DND-41 (cell line): Measurements from ENCODE around the gene FRZB.

Experiments used
- ATAC-seq: fragments of 200-7000 bp; cut with Tn5 transposase; 3 replicates; pipeline ENCODE4 v1.9.1; 2021; ENCODE audit warnings: low read depth; ENCODE audit not compliant: insufficient read depth
- DNase-seq: peaks from one replicate; pipeline ENCODE4 v3.0.0-alpha.2; 2020
- H2AFZ ChIP-seq: 2 replicates; pipeline ENCODE4 v1.6.0; 2012; ENCODE audit warnings: low read depth, low read length
- H3K27ac ChIP-seq: 2 replicates; pipeline ENCODE4 v1.5.1; 2012; ENCODE audit warnings: low read length, inconsistent platforms
- H3K27me3 ChIP-seq: fragments of 200-600 bp; sonication (generic); 2 replicates; pipeline ENCODE4 v1.6.0; 2012; ENCODE audit warnings: low read length, mild to moderate bottlenecking, inconsistent platforms; ENCODE audit not compliant: insufficient read depth, poor library complexity
- H3K36me3 ChIP-seq: 2 replicates; pipeline ENCODE4 v1.5.1; 2012; ENCODE audit warnings: low read length, inconsistent platforms; ENCODE audit not compliant: insufficient read depth
- H3K4me1 ChIP-seq: 2 replicates; pipeline ENCODE4 v1.5.1; 2012; ENCODE audit warnings: mild to moderate bottlenecking, low read length; ENCODE audit not compliant: insufficient read depth
- H3K4me2 ChIP-seq: 2 replicates; pipeline ENCODE4 v1.6.0; 2012; ENCODE audit warnings: mild to moderate bottlenecking, moderate library complexity, low read length, inconsistent platforms; ENCODE audit not compliant: insufficient read depth
- H3K4me3 ChIP-seq, 2 experiments: fragments of 200-600 bp in 1 of 2; shearing (Covaris generic) in 1 of 2; 2 replicates each; pipeline ENCODE4 v1.5.1; 2012 to 2016; ENCODE audit warnings: inconsistent platforms in 2 of 2, low read length in 2 of 2, mild to moderate bottlenecking in 2 of 2, low read depth in 1 of 2, moderate library complexity in 1 of 2
- H3K79me2 ChIP-seq: 2 replicates; pipeline ENCODE4 v1.6.0; 2012; ENCODE audit warnings: low read length, inconsistent platforms; ENCODE audit not compliant: insufficient read depth
- H3K9ac ChIP-seq: 2 replicates; pipeline ENCODE4 v1.6.0; 2012; ENCODE audit warnings: low read depth, mild to moderate bottlenecking, inconsistent platforms, low read length, moderate library complexity
- H3K9me3 ChIP-seq: 2 replicates; pipeline ENCODE4 v1.5.1; 2012; ENCODE audit warnings: low read length, moderate library complexity, mild to moderate bottlenecking, inconsistent platforms; ENCODE audit not compliant: insufficient read depth, severe bottlenecking
- H4K20me1 ChIP-seq: 2 replicates; pipeline ENCODE4 v1.6.0; 2012; ENCODE audit warnings: low read length; ENCODE audit not compliant: insufficient read depth
- CTCF ChIP-seq: IDR thresholded peaks from 2 replicates; pipeline ENCODE4 v1.5.1; 2012; ENCODE audit warnings: borderline replicate concordance, low read length, moderate library complexity, mild to moderate bottlenecking; ENCODE audit not compliant: poor library complexity, severe bottlenecking; ENCODE audit errors: extremely low read depth
- EZH2 ChIP-seq: IDR thresholded peaks from 3 replicates; pipeline ENCODE4 v1.6.1; 2012; ENCODE audit warnings: borderline replicate concordance, low read depth, mild to moderate bottlenecking, moderate library complexity, low read length, inconsistent platforms; ENCODE audit not compliant: severe bottlenecking

Gene FRZB

GRCh38 chr2:182913064-182913463, 46.6 kb upstream of the FRZB start:
- H3K9ac ChIP-seq: no peak overlapping the region
- no peaks in the 10 kb centered on the region for H3K27me3 ChIP-seq
- no peak overlapping the region for H3K27ac ChIP-seq
- ATAC-seq (no peak), DNase-seq (no peak)
- H2AFZ ChIP-seq: no peak overlapping the region
- H3K4me3 ChIP-seq: no peak overlapping the region
- TF ChIP-seq CTCF (no peak), EZH2 (no peak)
- no peaks in the 10 kb centered on the region for H3K4me1 ChIP-seq
- no peaks in the 10 kb centered on the region for H3K36me3 ChIP-seq
- no peaks in the 10 kb centered on the region for H3K79me2 ChIP-seq
- no peaks in the 10 kb centered on the region for H4K20me1 ChIP-seq
- no peak overlapping the region for H3K4me2 ChIP-seq
- H3K9me3 ChIP-seq: no peaks in the 10 kb centered on the region

- no peak overlapping the region for H2AFZ ChIP-seq
- no peaks in the 10 kb centered on the region for H3K79me2 ChIP-seq
- H4K20me1 ChIP-seq: no peaks in the 10 kb centered on the region
- no peak for ATAC-seq
- no peak overlapping the region for H3K27ac ChIP-seq
- H3K36me3 ChIP-seq: no peaks in the 10 kb centered on the region
- DNase-seq: no peak
- H3K9ac ChIP-seq: no peak overlapping the region
- no peak for TF ChIP-seq EZH2
- TF ChIP-seq CTCF: no peak
- H3K4me2 ChIP-seq: no peak overlapping the region
- H3K4me1 ChIP-seq: no peaks in the 10 kb centered on the region
- no peaks in the 10 kb centered on the region for H3K9me3 ChIP-seq
- no peaks in the 10 kb centered on the region for H3K27me3 ChIP-seq
- no peak overlapping the region for H3K4me3 ChIP-seq
Observed at GRCh38 chr2:182912518-182912915, 46.1 kb upstream of the FRZB start.

- H3K27ac ChIP-seq: no peak overlapping the region
- no peak for TF ChIP-seq CTCF
- TF ChIP-seq EZH2: no peak
- no peak overlapping the region for H3K4me3 ChIP-seq
Observed at GRCh38 chr2:182911813-182912517, 45.5 kb upstream of the FRZB start.

More at GRCh38 chr2:182911813-182912517, 45.5 kb upstream of the FRZB start:
- DNase-seq (no peak), ATAC-seq (no peak)
- Histone ChIP-seq H3K27me3 (no peaks in the 10 kb centered on the region), H3K4me1 (no peaks in the 10 kb centered on the region), H3K9me3 (no peaks in the 10 kb centered on the region), H3K36me3 (no peaks in the 10 kb centered on the region), H3K9ac (no peak overlapping the region), H4K20me1 (no peaks in the 10 kb centered on the region), H3K4me2 (no peak overlapping the region), H3K79me2 (no peaks in the 10 kb centered on the region), H2AFZ (no peak overlapping the region)
